KOPT-K1 (cell line): ENCODE data around the gene C6orf89.
"Not testable (repeated sequence)": the region's sequence is repeated elsewhere in the genome, so short reads cannot be mapped to it uniquely, and the experiment has no call there.

Experiments used
- H3K27ac ChIP-seq: fragments of 200-600 bp; sonication (generic); 2 replicates; pipeline ENCODE4 v1.5.1; 2016; ENCODE audit warnings: antibody characterized with exemption, mild to moderate bottlenecking, low read depth, low read length; ENCODE audit not compliant: poor library complexity, severe bottlenecking
- H3K36me3 ChIP-seq: fragments of 200-600 bp; sonication (generic); 2 replicates; pipeline ENCODE4 v1.5.1; 2017; ENCODE audit warnings: antibody characterized with exemption, mild to moderate bottlenecking, low read length, moderate library complexity; ENCODE audit not compliant: insufficient read depth
- H3K9me3 ChIP-seq: fragments of 200-600 bp; sonication (generic); 2 replicates; pipeline ENCODE4 v1.5.1; 2017; ENCODE audit warnings: antibody characterized with exemption, low read length, mild to moderate bottlenecking; ENCODE audit not compliant: insufficient read depth, poor library complexity, severe bottlenecking

Gene C6orf89

DNA sequence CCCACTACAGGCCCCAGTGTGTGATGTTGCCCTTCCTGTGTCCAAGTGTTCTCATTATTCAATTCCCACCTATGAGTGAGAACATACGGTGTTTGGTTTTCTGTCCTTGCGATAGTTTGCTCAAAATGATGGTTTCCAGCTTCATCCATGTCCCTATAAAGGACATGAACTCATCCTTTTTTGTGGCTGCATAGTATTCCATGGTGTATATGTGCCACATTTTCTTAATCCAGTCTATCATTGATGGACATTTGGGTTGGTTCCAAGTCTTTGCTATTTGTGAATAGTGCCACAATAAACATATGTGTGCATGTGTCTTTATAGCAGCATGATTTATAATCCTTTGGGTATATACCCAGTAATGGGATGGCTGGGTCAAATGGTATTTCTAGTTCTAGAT is 5.4 kb downstream of the C6orf89 start:
- H3K36me3 ChIP-seq, result peaks cover 44% of the 10 kb centered on the region
- H3K27ac ChIP-seq, H3K9me3 ChIP-seq: not testable (repeated sequence)

- Histone ChIP-seq H3K9me3 (no peaks in the 10 kb centered on the region), H3K27ac (peak overlapping the region; percentile 33), H3K36me3 (peaks cover 54% of the 10 kb centered on the region)
Observed at GRCh38 chr6:36893976-36894932, 8.5 kb downstream of the C6orf89 start.

DNA sequence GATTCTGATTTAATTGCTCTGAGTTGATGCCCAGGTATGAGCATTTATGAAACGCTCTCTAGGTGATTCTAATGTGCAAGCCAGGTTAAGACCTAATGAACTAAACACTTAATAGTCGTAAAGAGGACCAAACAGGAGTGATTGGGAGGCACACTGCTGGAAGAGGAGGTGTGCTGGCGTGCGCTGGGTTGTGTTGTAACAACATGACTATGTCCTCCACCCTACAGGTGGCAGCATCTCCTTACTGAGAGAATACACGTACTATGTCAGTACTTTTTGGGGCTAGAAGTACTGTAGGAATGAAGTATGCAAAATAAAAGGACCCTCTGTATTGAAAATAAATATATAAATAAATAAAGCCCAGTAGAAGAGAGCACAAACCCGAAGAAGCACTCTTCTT is 11.9 kb downstream of the C6orf89 start:
- Histone ChIP-seq H3K9me3 (no peaks in the 10 kb centered on the region), H3K36me3 (peaks cover 72% of the 10 kb centered on the region)

GRCh38 chr6:36904114-36904513 is 18.4 kb downstream of the C6orf89 start:
- Histone ChIP-seq H3K27ac (peak overlapping the region; percentile 100), H3K36me3 (peaks cover 67% of the 10 kb centered on the region)

More for the DNA sequence above, 11.9 kb downstream of the C6orf89 start:
- peak overlapping the region; percentile 72 for H3K27ac ChIP-seq

GRCh38 chr6:36904851-36905393 is 19.2 kb downstream of the C6orf89 start:
- no peaks in the 10 kb centered on the region for H3K9me3 ChIP-seq
- peak overlapping the region; percentile 100 for H3K27ac ChIP-seq
- H3K36me3 ChIP-seq, result peaks cover 60% of the 10 kb centered on the region

More at GRCh38 chr6:36904114-36904513, 18.4 kb downstream of the C6orf89 start:
- no peaks in the 10 kb centered on the region for H3K9me3 ChIP-seq

GRCh38 chr6:36906539-36907325 is 21.0 kb downstream of the C6orf89 start:
- no peaks in the 10 kb centered on the region for H3K9me3 ChIP-seq
- H3K36me3 ChIP-seq, result peaks cover 49% of the 10 kb centered on the region
- peak overlapping the region; percentile 100 for H3K27ac ChIP-seq

DNA sequence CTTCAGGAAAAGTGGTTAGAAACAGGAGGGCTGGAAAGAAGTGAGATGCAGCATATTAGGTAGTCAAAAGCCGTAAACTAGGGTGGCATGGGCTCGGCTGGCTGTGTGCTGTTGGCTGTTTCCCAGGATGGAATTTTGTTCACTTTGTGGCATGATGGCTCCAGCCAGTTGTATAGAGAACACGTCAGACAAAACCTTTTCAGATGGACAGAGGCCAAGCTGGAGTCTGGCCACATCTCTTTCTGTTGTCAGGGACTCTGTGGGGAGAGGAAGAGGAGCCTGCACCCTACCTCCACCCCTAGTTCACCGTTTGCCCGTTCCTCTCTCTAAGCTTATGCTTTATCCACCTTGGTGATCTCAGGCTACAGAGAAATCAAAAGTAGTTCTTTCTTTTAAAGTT is 22.0 kb downstream of the C6orf89 start:
- no peaks in the 10 kb centered on the region for H3K9me3 ChIP-seq
- peak overlapping the region; percentile 100 for H3K27ac ChIP-seq
- H3K36me3 ChIP-seq, result peaks cover 38% of the 10 kb centered on the region

- Histone ChIP-seq H3K9me3 (no peaks in the 10 kb centered on the region), H3K36me3 (peaks cover 28% of the 10 kb centered on the region), H3K27ac (peak overlapping the region; percentile 100)
Observed at GRCh38 chr6:36908747-36909146, 23.0 kb downstream of the C6orf89 start.

DNA sequence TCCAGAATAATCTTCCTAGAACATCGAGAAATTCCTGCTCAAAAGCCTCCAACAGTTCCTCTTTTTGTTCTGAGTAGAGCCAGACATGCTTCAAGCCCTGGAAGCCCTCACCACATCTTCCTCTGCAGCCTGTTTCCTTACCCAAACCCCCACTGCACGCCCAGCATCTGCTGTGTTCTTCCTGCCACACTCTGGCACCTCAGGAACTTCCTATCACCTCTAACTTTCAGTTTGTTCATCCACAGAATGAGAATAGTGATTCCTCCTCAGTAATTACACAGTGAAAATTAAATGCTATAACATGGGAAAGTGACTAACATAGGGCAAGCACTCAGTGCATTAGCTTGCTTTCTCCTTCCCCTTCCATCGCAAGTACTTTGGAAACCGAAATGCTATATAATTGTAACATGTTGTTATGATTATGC is 26.3 kb downstream of the C6orf89 start:
- peaks cover 37% of the 10 kb centered on the region for H3K36me3 ChIP-seq
- no peaks in the 10 kb centered on the region for H3K9me3 ChIP-seq
- peak overlapping the region; percentile 100 for H3K27ac ChIP-seq

DNA sequence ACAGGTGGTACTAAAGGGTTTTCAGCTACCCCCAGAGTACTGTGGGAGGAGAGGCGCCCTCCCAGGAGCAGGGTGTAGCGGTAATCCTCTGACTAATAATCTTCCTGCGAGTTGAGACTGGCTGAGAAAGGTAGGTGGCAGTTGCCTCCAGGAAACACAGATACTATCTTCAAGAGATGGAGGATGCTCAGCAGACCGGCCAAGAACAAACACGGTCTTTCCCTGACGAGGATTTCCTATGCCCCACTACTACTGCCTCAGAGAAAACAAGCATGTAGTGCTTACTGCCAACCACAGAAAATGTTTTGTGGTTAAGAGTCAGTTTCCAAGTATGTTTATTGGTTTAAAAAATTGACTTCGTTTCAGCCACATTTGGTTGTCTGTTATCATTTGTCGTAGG is 26.8 kb downstream of the C6orf89 start:
- Histone ChIP-seq H3K36me3 (peaks cover 38% of the 10 kb centered on the region), H3K27ac (peak overlapping the region; percentile 100), H3K9me3 (no peaks in the 10 kb centered on the region)

DNA sequence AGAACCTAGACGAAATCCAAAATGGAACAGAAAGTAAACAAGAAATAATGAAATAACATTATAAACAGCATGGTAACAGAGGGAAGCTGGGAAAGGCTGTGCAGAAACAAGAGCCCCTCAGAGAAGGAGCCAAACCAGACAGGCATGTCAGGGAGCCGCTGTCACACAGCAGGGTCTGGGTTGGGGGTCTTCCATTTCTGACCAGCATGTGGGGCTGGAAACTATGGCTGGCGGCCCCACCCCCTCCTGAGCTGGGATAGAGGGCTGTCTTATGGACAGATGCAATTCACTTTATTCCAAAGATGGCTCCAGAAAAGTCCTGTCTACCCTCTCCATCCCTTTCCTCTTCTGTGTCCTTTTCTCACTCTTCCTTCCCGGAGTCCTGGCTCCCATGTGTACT is 27.3 kb downstream of the C6orf89 start:
- Histone ChIP-seq H3K9me3 (no peaks in the 10 kb centered on the region), H3K27ac (peak overlapping the region; percentile 100), H3K36me3 (peaks cover 43% of the 10 kb centered on the region)

- H3K36me3 ChIP-seq, result peaks cover 52% of the 10 kb centered on the region
- H3K27ac ChIP-seq, result peak overlapping the region; percentile 100
- no peaks in the 10 kb centered on the region for H3K9me3 ChIP-seq
Observed at GRCh38 chr6:36914227-36914794, 28.6 kb downstream of the C6orf89 start.

DNA sequence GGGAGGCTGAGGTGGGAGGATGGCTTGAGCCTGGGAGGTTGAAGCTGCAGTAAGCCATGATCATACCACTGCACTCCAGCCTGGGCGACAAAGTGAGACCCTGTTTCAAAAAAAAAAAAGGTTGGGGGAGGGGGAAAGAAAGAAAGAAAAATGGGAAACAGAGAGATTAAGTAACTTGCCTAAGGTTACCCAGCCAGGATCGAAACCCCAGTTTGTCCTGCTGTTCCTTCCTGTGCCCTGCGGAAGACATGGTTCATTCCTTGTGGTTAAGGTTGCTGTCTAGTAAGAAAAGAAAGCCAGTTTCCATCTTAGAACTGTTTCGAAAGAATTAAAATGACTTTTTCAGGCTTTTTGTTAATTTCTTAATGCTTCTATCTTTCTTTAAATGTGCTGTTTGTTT is 29.8 kb downstream of the C6orf89 start:
- peak overlapping the region; percentile 100 for H3K27ac ChIP-seq
- peaks cover 65% of the 10 kb centered on the region for H3K36me3 ChIP-seq
- H3K9me3 ChIP-seq, result no peaks in the 10 kb centered on the region

GRCh38 chr6:36916126-36916525 is 30.4 kb downstream of the C6orf89 start:
- Histone ChIP-seq H3K27ac (peak overlapping the region; percentile 100), H3K36me3 (peaks cover 70% of the 10 kb centered on the region)

More at GRCh38 chr6:36916126-36916525, 30.4 kb downstream of the C6orf89 start:
- no peaks in the 10 kb centered on the region for H3K9me3 ChIP-seq
